AG04450 (cell line): Measurements from ENCODE around the gene TM7SF3. TPM values are rescaled to one million over a fixed set of nuclear protein-coding genes. Genes with fewer than 3 reads are reported as not detected.

Experiments used
- CTCF ChIA-PET: fragments of 300-600, 350-600 bp; formaldehyde crosslinking; extraction: SDS; loops from one replicate; lab custom pipeline; 2022; ENCODE audit warnings: antibody characterized with exemption, inconsistent platforms; lab: Charles Lee
- POLR2A ChIA-PET: fragments of 350-600 bp; formaldehyde crosslinking; extraction: SDS; loops from one replicate; lab custom pipeline; 2021; ENCODE audit warnings: antibody characterized with exemption, inconsistent platforms; lab: Yijun Ruan, JAX
- DNase-seq: peaks from one replicate; pipeline ENCODE4 v3.0.0-alpha.2; 2011; ENCODE audit warnings: low read depth, low spot score
- H3K27ac ChIP-seq: one replicate; pipeline ENCODE4 v1.5.1; 2012; ENCODE audit warnings: low read depth, low read length, control low read depth
- H3K27me3 ChIP-seq: one replicate; pipeline ENCODE4 v1.6.0; 2012; ENCODE audit warnings: low read length; ENCODE audit not compliant: control insufficient read depth, insufficient read depth
- H3K4me3 ChIP-seq: 2 replicates; pipeline ENCODE4 v1.5.1; 2011; ENCODE audit warnings: mild to moderate bottlenecking, low read depth, low read length, control low read depth
- H3K9me3 ChIP-seq: 2 replicates; pipeline ENCODE4 v1.5.1; 2012; ENCODE audit warnings: low read length; ENCODE audit not compliant: control insufficient read depth, insufficient read depth
- polyA plus RNA-seq: library from polyadenylated mRNA; depleted of rRNA; stranded (reverse); fragments of >200 nt; gene quantifications from 2 replicates; pipeline ENCODE4 v1.2.3, GENCODE V29; 2011; rRNA removed
- TF ChIP-seq, protein P1 (sequence below): IDR thresholded peaks from 2 replicates; pipeline ENCODE4 v1.5.1; 2011; ENCODE audit warnings: low read depth, low read length, control low read depth, inconsistent platforms

The TM7SF3 gene
- polyA plus RNA-seq, 1 experiment = 116 TPM

DNA sequence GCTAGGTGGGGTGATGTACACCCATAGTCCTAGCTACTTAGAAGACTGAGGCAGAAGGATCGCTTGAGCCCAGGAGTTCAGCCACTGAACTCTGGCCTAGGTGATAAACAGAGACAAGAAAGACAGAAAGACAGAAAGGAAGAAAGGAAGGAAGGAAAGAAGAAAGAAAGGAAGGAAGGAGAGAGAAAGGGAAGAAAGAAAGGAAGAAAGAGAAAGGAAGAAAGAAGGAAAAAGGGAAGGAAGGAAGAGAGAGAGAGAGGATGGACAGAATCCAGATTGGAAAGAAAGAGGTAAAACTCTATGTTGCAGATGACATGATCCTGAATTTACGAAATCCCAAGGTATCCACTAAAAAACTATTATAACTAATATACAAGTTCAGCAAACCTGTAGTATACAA is 84.6 kb downstream of the TM7SF3 start:
- no peak overlapping the region for H3K27ac ChIP-seq
- CTCF ChIA-PET = no interaction called here
- TF ChIP-seq, protein P1, sequence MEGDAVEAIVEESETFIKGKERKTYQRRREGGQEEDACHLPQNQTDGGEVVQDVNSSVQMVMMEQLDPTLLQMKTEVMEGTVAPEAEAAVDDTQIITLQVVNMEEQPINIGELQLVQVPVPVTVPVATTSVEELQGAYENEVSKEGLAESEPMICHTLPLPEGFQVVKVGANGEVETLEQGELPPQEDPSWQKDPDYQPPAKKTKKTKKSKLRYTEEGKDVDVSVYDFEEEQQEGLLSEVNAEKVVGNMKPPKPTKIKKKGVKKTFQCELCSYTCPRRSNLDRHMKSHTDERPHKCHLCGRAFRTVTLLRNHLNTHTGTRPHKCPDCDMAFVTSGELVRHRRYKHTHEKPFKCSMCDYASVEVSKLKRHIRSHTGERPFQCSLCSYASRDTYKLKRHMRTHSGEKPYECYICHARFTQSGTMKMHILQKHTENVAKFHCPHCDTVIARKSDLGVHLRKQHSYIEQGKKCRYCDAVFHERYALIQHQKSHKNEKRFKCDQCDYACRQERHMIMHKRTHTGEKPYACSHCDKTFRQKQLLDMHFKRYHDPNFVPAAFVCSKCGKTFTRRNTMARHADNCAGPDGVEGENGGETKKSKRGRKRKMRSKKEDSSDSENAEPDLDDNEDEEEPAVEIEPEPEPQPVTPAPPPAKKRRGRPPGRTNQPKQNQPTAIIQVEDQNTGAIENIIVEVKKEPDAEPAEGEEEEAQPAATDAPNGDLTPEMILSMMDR = no peak
- no peak for DNase-seq
- H3K27me3 ChIP-seq = no peaks in the 10 kb centered on the region
- no peaks in the 10 kb centered on the region for H3K9me3 ChIP-seq
- POLR2A ChIA-PET = no interaction called here
- H3K4me3 ChIP-seq = no peak overlapping the region

DNA sequence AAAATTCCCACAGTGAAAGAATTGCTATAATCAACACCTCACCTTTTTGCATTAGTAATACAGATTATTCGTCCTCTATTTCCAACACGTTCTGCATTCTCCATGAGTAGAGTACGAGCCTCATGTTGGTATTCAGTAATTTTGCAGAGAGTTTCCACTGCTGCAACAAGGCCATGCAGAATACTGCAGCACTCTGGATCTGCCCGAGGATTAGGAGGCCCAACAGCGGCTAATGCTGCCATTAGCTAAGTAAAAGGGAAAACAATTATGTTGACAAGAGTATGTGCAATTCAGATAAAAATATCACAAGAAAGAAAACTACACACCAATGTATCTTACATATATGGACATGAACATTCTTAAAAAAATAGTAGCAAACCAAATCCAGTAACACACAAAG is 85.5 kb downstream of the TM7SF3 start:
- ChIA-PET POLR2A (no interaction called here), CTCF (no interaction called here)
- TF ChIP-seq, protein P1 = no peak
- H3K9me3 ChIP-seq = no peaks in the 10 kb centered on the region
- no peak for DNase-seq
- no peak overlapping the region for H3K4me3 ChIP-seq
- H3K27ac ChIP-seq = no peak overlapping the region
- H3K27me3 ChIP-seq = no peaks in the 10 kb centered on the region

Other genes with a start within 250 kb of the TM7SF3 start
- gene ITPR2, start 181.2 kb downstream of the TM7SF3 start, polyA plus RNA-seq = 3.4 and 4.1 TPM in 2 replicates
- gene INTS13, start 76.4 kb downstream of the TM7SF3 start, polyA plus RNA-seq = 21.3 and 38.3 TPM in 2 replicates
- gene FGFR1OP2, start 75.9 kb downstream of the TM7SF3 start, polyA plus RNA-seq = 34.3 and 46.2 TPM in 2 replicates
- gene MED21, start 8.2 kb upstream of the TM7SF3 start, polyA plus RNA-seq = 39.4 and 47.7 TPM in 2 replicates
- not detected in 2 replicates for gene C12orf71, start 68.2 kb upstream of the TM7SF3 start, polyA plus RNA-seq
- 11.9 and 18.4 TPM in 2 replicates for gene STK38L, start 229.9 kb upstream of the TM7SF3 start, polyA plus RNA-seq